SK-N-SH (cell line): ENCODE results near the gene MIGA1. TPM values are rescaled to one million over a fixed set of nuclear protein-coding genes. Genes with fewer than 3 reads are reported as not detected.

Experiments
- CTCF ChIA-PET: fragments of 300-600, 350-600 bp; formaldehyde crosslinking; extraction: SDS; loops from one replicate; lab custom pipeline; 2021; lab: Yijun Ruan, JAX
- POLR2A ChIA-PET: fragments of 350-600 bp; sonication (Branson Sonifier 250); formaldehyde crosslinking; extraction: SDS; loops from one replicate; lab custom pipeline; 2020; ENCODE audit warnings: antibody characterized with exemption, inconsistent platforms; lab: Yijun Ruan, JAX
- DNase-seq: peaks from one replicate; pipeline ENCODE4 v3.0.0; 2012
- H2AFZ ChIP-seq: fragments of 200-600 bp; sonication (generic); 2 replicates; pipeline ENCODE4 v1.8.1; 2016; ENCODE audit warnings: antibody characterized with exemption, mild to moderate bottlenecking, low read depth
- H3F3A ChIP-seq: fragments of 200-600 bp; sonication (generic); replicated peaks from 2 replicates; pipeline ENCODE3; 2016; ENCODE audit warnings: antibody characterized with exemption, mild to moderate bottlenecking; ENCODE audit not compliant: insufficient read depth
- H3K27ac ChIP-seq, 2 experiments: fragments of 200-500 bp in 1 of 2; fragments of 200-600 bp in 1 of 2; sonication (Bioruptor generic) in 1 of 2; sonication (generic), shearing (Covaris generic) in 1 of 2; 2 replicates each; pipeline versions ENCODE4 v1.5.1 to v1.6.1; 2014 to 2016; ENCODE audit warnings: low read depth in 2 of 2, inconsistent platforms in 1 of 2, low read length in 1 of 2, mild to moderate bottlenecking in 1 of 2, mixed read lengths in 1 of 2
- H3K27me3 ChIP-seq: fragments of 200-600 bp; sonication (generic), shearing (Covaris generic); 2 replicates; pipeline ENCODE4 v1.6.1; 2016; ENCODE audit warnings: mixed run types; ENCODE audit not compliant: insufficient read depth
- H3K36me3 ChIP-seq, 2 experiments: fragments of 200-500 bp in 1 of 2; fragments of 200-600 bp in 1 of 2; sonication (Bioruptor generic) in 1 of 2; sonication (generic) in 1 of 2; replicated peaks in 1 of 2; 2 replicates each; pipeline versions ENCODE3 to v1.5.1; 2014 to 2016; ENCODE audit warnings: low read length in 1 of 2, mild to moderate bottlenecking in 1 of 2; ENCODE audit not compliant: insufficient read depth in 2 of 2, control insufficient read depth in 1 of 2
- H3K4me1 ChIP-seq, 2 experiments: fragments of 200-500 bp in 1 of 2; fragments of 200-600 bp in 1 of 2; sonication (Bioruptor generic) in 1 of 2; sonication (generic), shearing (Covaris generic) in 1 of 2; 2 replicates each; pipeline versions ENCODE4 v1.5.1 to v1.6.1; 2014 to 2016; ENCODE audit warnings: low read depth in 1 of 2, low read length in 1 of 2, mixed run types in 1 of 2; ENCODE audit not compliant: insufficient read depth in 2 of 2, control insufficient read depth in 1 of 2
- H3K4me2 ChIP-seq: fragments of 200-600 bp; sonication (generic), shearing (Covaris generic); 2 replicates; pipeline ENCODE4 v1.6.1; 2017; ENCODE audit warnings: mixed run types
- H3K4me3 ChIP-seq, 2 experiments: fragments of 200-500 bp in 1 of 2; fragments of 200-600 bp in 1 of 2; sonication (Bioruptor generic) in 1 of 2; sonication (generic), shearing (Covaris generic) in 1 of 2; 2 replicates each; pipeline versions ENCODE4 v1.5.1 to v1.8.1; 2014 to 2016; ENCODE audit warnings: low read depth in 2 of 2, inconsistent platforms in 1 of 2, low read length in 1 of 2, mild to moderate bottlenecking in 1 of 2, mixed read lengths in 1 of 2, moderate library complexity in 1 of 2
- H3K79me2 ChIP-seq: fragments of 200-600 bp; sonication (generic); 2 replicates; pipeline ENCODE4 v1.8.1; 2017; ENCODE audit warnings: mild to moderate bottlenecking; ENCODE audit not compliant: insufficient read depth
- H3K9ac ChIP-seq: fragments of 200-600 bp; sonication (generic); 2 replicates; pipeline ENCODE4 v1.6.1; 2017; ENCODE audit warnings: mixed run types
- H3K9me2 ChIP-seq: fragments of 200-600 bp; sonication (generic); 2 replicates; pipeline ENCODE4 v1.6.1; 2017; ENCODE audit warnings: mixed run types
- H3K9me3 ChIP-seq: fragments of 200-600 bp; sonication (generic); 2 replicates; pipeline ENCODE4 v1.6.1; 2017; ENCODE audit warnings: mixed run types, mild to moderate bottlenecking, moderate library complexity
- H4K20me1 ChIP-seq: fragments of 200-600 bp; sonication (generic); 2 replicates; pipeline ENCODE4 v1.6.1; 2017; ENCODE audit warnings: mild to moderate bottlenecking, mixed run types; ENCODE audit not compliant: insufficient read depth
- CHD2 ChIP-seq: fragments of 150-350 bp; IDR thresholded peaks from 2 replicates; pipeline ENCODE4 v1.6.1; 2018; ENCODE audit warnings: low read length; ENCODE audit not compliant: partially characterized antibody
- CTCF ChIP-seq: fragments of 200-600 bp; sonication (generic); IDR thresholded peaks from 2 replicates; pipeline ENCODE4 v1.6.1; 2017; ENCODE audit warnings: antibody characterized with exemption, mild to moderate bottlenecking, moderate library complexity
- EZH2phosphoT487 ChIP-seq: fragments of 200-600 bp; sonication (generic); IDR thresholded peaks from 2 replicates; pipeline ENCODE4 v1.6.1; 2017; ENCODE audit warnings: low read depth, mixed run types, mild to moderate bottlenecking, antibody characterized with exemption, moderate library complexity, borderline replicate concordance
- FOXJ3 ChIP-seq: sonication (generic); formaldehyde crosslinking; IDR thresholded peaks from 2 replicates; pipeline ENCODE4 v1.5.1; 2020; ENCODE audit warnings: mild to moderate bottlenecking, missing genetic modification reagents
- FOXM1 ChIP-seq: IDR thresholded peaks from 2 replicates; pipeline ENCODE4 v1.4.0; 2012; ENCODE audit warnings: low read depth, mild to moderate bottlenecking
- GABPA ChIP-seq: IDR thresholded peaks from 2 replicates; pipeline ENCODE4 v1.4.0; 2012; ENCODE audit warnings: low read depth, mild to moderate bottlenecking
- IRF3 ChIP-seq: fragments of 150-350 bp; IDR thresholded peaks from 2 replicates; pipeline ENCODE4 v1.6.1; 2016; ENCODE audit warnings: mild to moderate bottlenecking, low read depth, low read length
- JUND ChIP-seq: IDR thresholded peaks from 2 replicates; pipeline ENCODE4 v1.4.0; 2012
- MEF2A ChIP-seq: IDR thresholded peaks from 2 replicates; pipeline ENCODE4 v1.4.0; 2012; ENCODE audit warnings: low read depth, borderline replicate concordance
- NRF1 ChIP-seq: IDR thresholded peaks from 2 replicates; pipeline ENCODE4 v1.6.1; 2012; ENCODE audit warnings: low read depth, mild to moderate bottlenecking, low read length
- RCOR1 ChIP-seq: fragments of 150-350 bp; IDR thresholded peaks from 2 replicates; pipeline ENCODE4 v1.6.1; 2017; ENCODE audit warnings: antibody characterized with exemption, low read length
- REST ChIP-seq: IDR thresholded peaks from 2 replicates; pipeline ENCODE4 v1.6.1; 2012; ENCODE audit warnings: mild to moderate bottlenecking, low read depth, low read length, moderate library complexity
- RFX5 ChIP-seq: IDR thresholded peaks from 2 replicates; pipeline ENCODE4 v1.6.1; 2012; ENCODE audit warnings: mild to moderate bottlenecking, improper control_type of control experiment, low read length
- TCF12 ChIP-seq: IDR thresholded peaks from 2 replicates; pipeline ENCODE4 v1.4.0; 2012
- USF1 ChIP-seq: IDR thresholded peaks from 2 replicates; pipeline ENCODE4 v1.4.0; 2012; ENCODE audit warnings: low read depth, borderline replicate concordance
- USF2 ChIP-seq: fragments of 150-350 bp; IDR thresholded peaks from 2 replicates; pipeline ENCODE4 v1.6.1; 2017; ENCODE audit warnings: antibody characterized with exemption, low read length, low read depth, borderline replicate concordance
- ZBTB33 ChIP-seq: IDR thresholded peaks from 2 replicates; pipeline ENCODE4 v1.4.0; 2012; ENCODE audit warnings: low read depth, borderline replicate concordance
- WGBS: methylation state at CpG from one replicate; pipeline ENCODE4 v1.1.6; 2017; ENCODE audit warnings: low lambda C conversion rate; 5-methylcytosine and 5-hydroxymethylcytosine counted together
- polyA plus RNA-seq, 3 experiments: library from polyadenylated mRNA; depleted of rRNA; stranded (reverse); fragments of >200 nt; gene quantifications; 2 replicates each; pipeline ENCODE4 v1.2.3, GENCODE V29; 2012

Gene MIGA1
- polyA plus RNA-seq, 1 of the 3 experiments (the other 2 are of a cell fraction) = 2.5 TPM

- Histone ChIP-seq H3F3A (no peaks in the 10 kb centered on the region), H3K36me3 (no peaks in the 10 kb centered on the region), H3K4me2 (no peak overlapping the region), H3K4me3 (no peak overlapping the region), H3K9ac (no peak overlapping the region), H3K9me2 (no peaks in the 10 kb centered on the region), H2AFZ (no peak overlapping the region), H3K79me2 (peaks cover 22% of the 10 kb centered on the region), H3K9me3 (no peaks in the 10 kb centered on the region), H3K27me3 (no peaks in the 10 kb centered on the region), H4K20me1 (no peaks in the 10 kb centered on the region), H3K4me1 (peaks cover 0 to 6% of the 10 kb centered on the region in 2 experiments; a peak in 2 of 4 replicates), H3K27ac (no peak overlapping the region)
- DNase-seq = no peak
- POLR2A ChIA-PET = no interaction called here
- CTCF ChIA-PET = no interaction called here
- 88% methylated on average over 7 of the region's 7 CpGs for WGBS
- TF ChIP-seq ZBTB33 (no peak), MEF2A (no peak), FOXJ3 (CRISPR knock-in tag) (no peak), USF1 (no peak), REST (no peak), IRF3 (no peak), CTCF (no peak), FOXM1 (no peak), GABPA (no peak), USF2 (no peak), NRF1 (no peak), RFX5 (no peak), JUND (no peak), EZH2phosphoT487 (no peak), TCF12 (no peak), RCOR1 (no peak), CHD2 (no peak)
Measured at GRCh38 chr1:77776007-77776700, 3.3 kb upstream of the MIGA1 start.
